GM19468 (cell line): ENCODE results near the gene FAM50A.

ENCODE experiments used
- ATAC-seq: cut with Tn5 transposase; IDR thresholded peaks from one replicate; pipeline ENCODE4 v1.9.1; 2021; ENCODE audit warnings: mild to moderate bottlenecking, moderate library complexity, moderate number of reproducible peaks; ENCODE audit not compliant: unreplicated experiment; ENCODE audit errors: extremely low read depth

FAM50A gene

GRCh38 chrX:154462396-154462795 lies 18.5 kb downstream of the FAM50A start:
- no peak for ATAC-seq

GRCh38 chrX:154463611-154464220 lies 19.8 kb downstream of the FAM50A start:
- no peak for ATAC-seq

- ATAC-seq, result no peak
These were observed 20.9 kb downstream of the FAM50A start for GRCh38 chrX:154464806-154465365.

GRCh38 chrX:154465601-154466000 lies 21.7 kb downstream of the FAM50A start:
- no peak for ATAC-seq

GRCh38 chrX:154466036-154466435 lies 22.1 kb downstream of the FAM50A start:
- no peak for ATAC-seq

GRCh38 chrX:154466907-154467306 lies 23.0 kb downstream of the FAM50A start:
- no peak for ATAC-seq

- ATAC-seq, result no peak
These were observed 23.6 kb downstream of the FAM50A start for GRCh38 chrX:154467556-154467955.

GRCh38 chrX:154468217-154468616 lies 24.3 kb downstream of the FAM50A start:
- no peak for ATAC-seq

- ATAC-seq, result no peak
These were observed 25.2 kb downstream of the FAM50A start for GRCh38 chrX:154469114-154469513.

GRCh38 chrX:154469880-154470279 lies 25.9 kb downstream of the FAM50A start:
- ATAC-seq, result no peak

GRCh38 chrX:154470434-154470833 lies 26.5 kb downstream of the FAM50A start:
- ATAC-seq, result no peak

GRCh38 chrX:154470914-154471568 lies 27.1 kb downstream of the FAM50A start:
- no peak for ATAC-seq

GRCh38 chrX:154471839-154472684 lies 28.1 kb downstream of the FAM50A start:
- no peak for ATAC-seq

GRCh38 chrX:154472685-154473632 lies 29.0 kb downstream of the FAM50A start:
- ATAC-seq, result no peak

GRCh38 chrX:154473683-154474082 lies 29.7 kb downstream of the FAM50A start:
- no peak for ATAC-seq

- ATAC-seq, result no peak
These were observed 32.9 kb downstream of the FAM50A start for GRCh38 chrX:154476821-154477220.

- no peak for ATAC-seq
These were observed 34.0 kb downstream of the FAM50A start for GRCh38 chrX:154477891-154478477.

- peak; percentile 56 for ATAC-seq
These were observed 35.0 kb downstream of the FAM50A start, which contains the start of gene LAGE3 for GRCh38 chrX:154478728-154479622. LAGE3 (minus strand) TSS chrX:154479281; CDS start chrX:154478915, 366 bp downstream.
